Astrocyte (in vitro differentiated cells and primary cell): ENCODE measurements around the gene FAM83F. TPM values are rescaled to one million over a fixed set of nuclear protein-coding genes. Genes with fewer than 3 reads are reported as not detected.

Source experiments
- DNase-seq: peaks from one replicate; pipeline ENCODE4 v3.0.0-alpha.2; 2010; ENCODE audit warnings: low read depth
- FAIRE-seq: peaks from 2 replicates; lab custom pipeline; 2011; peaks lifted over from hg19 to GRCh38; lab: Jason Lieb, UNC
- H2AFZ ChIP-seq: 2 replicates; pipeline ENCODE4 v1.6.0; 2012; ENCODE audit warnings: low read depth, low read length, inconsistent platforms
- H3K27ac ChIP-seq: 2 replicates; pipeline ENCODE4 v1.5.1; 2011; ENCODE audit warnings: low read depth, low read length, inconsistent platforms
- H3K27me3 ChIP-seq: 2 replicates; pipeline ENCODE4 v1.6.0; 2011; ENCODE audit warnings: low read length, inconsistent platforms; ENCODE audit not compliant: insufficient read depth
- H3K36me3 ChIP-seq: 2 replicates; pipeline ENCODE4 v1.5.1; 2011; ENCODE audit warnings: low read length, inconsistent platforms; ENCODE audit not compliant: insufficient read depth
- H3K4me1 ChIP-seq: 2 replicates; pipeline ENCODE4 v1.5.1; 2011; ENCODE audit warnings: low read length, inconsistent platforms; ENCODE audit not compliant: insufficient read depth
- H3K4me2 ChIP-seq: 2 replicates; pipeline ENCODE4 v1.6.0; 2012; ENCODE audit warnings: low read length, inconsistent platforms
- H3K4me3 ChIP-seq: 2 replicates; pipeline ENCODE4 v1.5.1; 2011; ENCODE audit warnings: low read depth, mild to moderate bottlenecking, low read length, inconsistent platforms; ENCODE audit not compliant: insufficient read depth
- H3K79me2 ChIP-seq: 2 replicates; pipeline ENCODE4 v1.6.0; 2012; ENCODE audit warnings: mild to moderate bottlenecking, low read length, inconsistent platforms; ENCODE audit not compliant: insufficient read depth
- H3K9ac ChIP-seq: 2 replicates; pipeline ENCODE4 v1.6.0; 2012; ENCODE audit warnings: mild to moderate bottlenecking, low read length, inconsistent platforms
- H3K9me3 ChIP-seq: 2 replicates; pipeline ENCODE4 v1.5.1; 2012; ENCODE audit warnings: low read depth, mild to moderate bottlenecking, low read length, inconsistent platforms; ENCODE audit not compliant: insufficient read depth
- H4K20me1 ChIP-seq: 2 replicates; pipeline ENCODE4 v1.6.0; 2012; ENCODE audit warnings: low read length, inconsistent platforms; ENCODE audit not compliant: insufficient read depth
- H3K27ac Mint-ChIP-seq: one replicate; pipeline ENCODE4 v1.8.0; 2021; ENCODE audit warnings: mild to moderate bottlenecking, mixed read lengths; ENCODE audit not compliant: unreplicated experiment
- H3K27me3 Mint-ChIP-seq: one replicate; pipeline ENCODE4 v1.8.0; 2021; ENCODE audit warnings: low read depth, mixed read lengths; ENCODE audit not compliant: unreplicated experiment
- H3K36me3 Mint-ChIP-seq: one replicate; pipeline ENCODE4 v1.8.0; 2021; ENCODE audit warnings: low read depth, mixed read lengths; ENCODE audit not compliant: unreplicated experiment
- H3K4me1 Mint-ChIP-seq: one replicate; pipeline ENCODE4 v1.8.0; 2021; ENCODE audit warnings: low read depth, mixed read lengths; ENCODE audit not compliant: unreplicated experiment
- H3K4me3 Mint-ChIP-seq: one replicate; pipeline ENCODE4 v1.8.0; 2021; ENCODE audit warnings: mild to moderate bottlenecking, moderate library complexity, mixed read lengths; ENCODE audit not compliant: unreplicated experiment
- H3K9me3 Mint-ChIP-seq: one replicate; pipeline ENCODE4 v1.8.0; 2021; ENCODE audit warnings: mild to moderate bottlenecking, mixed read lengths; ENCODE audit not compliant: unreplicated experiment
- CTCF ChIP-seq: IDR thresholded peaks from 2 replicates; pipeline ENCODE4 v1.5.1; 2011; ENCODE audit warnings: low read depth, mild to moderate bottlenecking, inconsistent platforms, low read length, moderate library complexity; ENCODE audit not compliant: insufficient read depth
- EZH2 ChIP-seq: IDR thresholded peaks from 2 replicates; pipeline ENCODE4 v1.6.1; 2012; ENCODE audit warnings: mild to moderate bottlenecking, low read length, inconsistent platforms; ENCODE audit not compliant: insufficient read depth
- total RNA-seq: library from RNA; stranded (reverse); gene quantifications from 2 replicates; pipeline ENCODE4 v1.2.1, GENCODE V29; 2021

The FAM83F gene
- total RNA-seq, 1 donor from 2014 or later: 0.79 TPM

GRCh38 chr22:39953101-39953500, 41.7 kb upstream of the FAM83F start:
- H2AFZ ChIP-seq: no peak overlapping the region
- H3K4me1 Mint-ChIP-seq: peaks cover 35% of the 10 kb centered on the region
- no peaks in the 10 kb centered on the region for H3K9me3 ChIP-seq
- no peaks in the 10 kb centered on the region for H3K36me3 Mint-ChIP-seq
- H3K27ac Mint-ChIP-seq: no peak overlapping the region
- H3K9me3 Mint-ChIP-seq: peaks cover 7% of the 10 kb centered on the region
- no peak for DNase-seq
- no peak overlapping the region for H3K27ac ChIP-seq
- no peak overlapping the region for H3K4me2 ChIP-seq
- H3K4me1 ChIP-seq: peaks cover 9% of the 10 kb centered on the region
- TF ChIP-seq CTCF: no peak
- no peak for TF ChIP-seq EZH2
- FAIRE-seq: no peak
- H3K36me3 ChIP-seq: no peaks in the 10 kb centered on the region
- H3K4me3 Mint-ChIP-seq: no peak overlapping the region
- no peak overlapping the region for H3K4me3 ChIP-seq
- H3K27me3 Mint-ChIP-seq: peaks cover 4% of the 10 kb centered on the region
- no peak overlapping the region for H3K9ac ChIP-seq
- no peaks in the 10 kb centered on the region for H3K79me2 ChIP-seq
- no peaks in the 10 kb centered on the region for H4K20me1 ChIP-seq
- peaks cover 13% of the 10 kb centered on the region for H3K27me3 ChIP-seq

- H3K4me1 ChIP-seq: peaks cover 16% of the 10 kb centered on the region
- H3K4me1 Mint-ChIP-seq: peaks cover 39% of the 10 kb centered on the region
- peak overlapping the region; percentile 26 for H3K27ac ChIP-seq
- peak overlapping the region; percentile 56 for H3K27ac Mint-ChIP-seq
- H3K9ac ChIP-seq: no peak overlapping the region
- no peak overlapping the region for H3K4me3 Mint-ChIP-seq
- peaks cover 7% of the 10 kb centered on the region for H3K9me3 Mint-ChIP-seq
- peaks cover 4% of the 10 kb centered on the region for H3K27me3 Mint-ChIP-seq
- FAIRE-seq (no peak), DNase-seq (peak; percentile 97)
- no peaks in the 10 kb centered on the region for H3K36me3 ChIP-seq
- no peaks in the 10 kb centered on the region for H3K36me3 Mint-ChIP-seq
- no peak overlapping the region for H2AFZ ChIP-seq
- H3K4me2 ChIP-seq: peak overlapping the region; percentile 35
- no peak for TF ChIP-seq EZH2
- no peak for TF ChIP-seq CTCF
- no peaks in the 10 kb centered on the region for H4K20me1 ChIP-seq
- H3K27me3 ChIP-seq: peaks cover 5% of the 10 kb centered on the region
- no peak overlapping the region for H3K4me3 ChIP-seq
- H3K9me3 ChIP-seq: no peaks in the 10 kb centered on the region
- no peaks in the 10 kb centered on the region for H3K79me2 ChIP-seq
Observed at GRCh38 chr22:39954584-39955055, 40.1 kb upstream of the FAM83F start.

- Histone ChIP-seq H3K79me2 (no peaks in the 10 kb centered on the region), H3K4me3 (no peak overlapping the region), H4K20me1 (no peaks in the 10 kb centered on the region), H3K27me3 (no peaks in the 10 kb centered on the region), H3K9ac (no peak overlapping the region), H3K36me3 (no peaks in the 10 kb centered on the region), H3K9me3 (no peaks in the 10 kb centered on the region), H2AFZ (no peak overlapping the region), H3K27ac (no peak overlapping the region), H3K4me1 (peaks cover 27% of the 10 kb centered on the region), H3K4me2 (no peak overlapping the region)
- FAIRE-seq (no peak), DNase-seq (no peak)
- TF ChIP-seq EZH2 (no peak), CTCF (no peak)
- Mint-ChIP-seq H3K9me3 (peaks cover 7% of the 10 kb centered on the region), H3K27me3 (no peaks in the 10 kb centered on the region), H3K4me3 (no peak overlapping the region), H3K27ac (peak overlapping the region; percentile 66), H3K36me3 (no peaks in the 10 kb centered on the region), H3K4me1 (peaks cover 49% of the 10 kb centered on the region)
Observed at GRCh38 chr22:39955675-39956074, 39.1 kb upstream of the FAM83F start.
